Ramos (cell line): ENCODE results near the gene VAV2.
"Not testable (repeated sequence)": the region's sequence is repeated elsewhere in the genome, so short reads cannot be mapped to it uniquely, and the experiment has no call there.

Source experiments
- in situ Hi-C: fragments of 300-500 bp; cut with MboI; formaldehyde crosslinking; loops from one replicate; pipeline ENCODE4 v1.14.3; 2022; ENCODE audit warnings: low sequenced_read_pairs; ENCODE audit not compliant: unreplicated experiment

Gene VAV2

GRCh38 chr9:133750982-133751649 is 241.0 kb downstream of the VAV2 start:
- in situ Hi-C loops = no loop called here

- in situ Hi-C loops = no loop called here
Measured at GRCh38 chr9:133747309-133747708, 244.8 kb downstream of the VAV2 start.

GRCh38 chr9:133744528-133744927 is 247.6 kb downstream of the VAV2 start:
- in situ Hi-C loops = not testable (repeated sequence)

GRCh38 chr9:133742849-133743444 is 249.2 kb downstream of the VAV2 start:
- in situ Hi-C loops = no loop called here

- in situ Hi-C loops = no loop called here
Measured at GRCh38 chr9:133742251-133742650, 249.9 kb downstream of the VAV2 start.

- in situ Hi-C loops = no loop called here
Measured at GRCh38 chr9:133741716-133742115, 250.4 kb downstream of the VAV2 start.

GRCh38 chr9:133740911-133741310 is 251.2 kb downstream of the VAV2 start:
- in situ Hi-C loops = no loop called here

- in situ Hi-C loops = no loop called here
Measured at GRCh38 chr9:133739408-133740280, 252.5 kb downstream of the VAV2 start.

GRCh38 chr9:133738640-133739225 is 253.4 kb downstream of the VAV2 start:
- in situ Hi-C loops = no loop called here

GRCh38 chr9:133737774-133738639 is 254.1 kb downstream of the VAV2 start, which contains the start of gene SARDH:
Gene SARDH (minus strand): TSS chr9:133738352. CDS start chr9:133734173, 4,179 bp downstream.
- in situ Hi-C loops = no loop called here

- in situ Hi-C loops = no loop called here
Measured at GRCh38 chr9:133737071-133737773, 254.9 kb downstream of the VAV2 start.

GRCh38 chr9:133735931-133736330 is 256.2 kb downstream of the VAV2 start:
- in situ Hi-C loops = no loop called here

- in situ Hi-C loops = no loop called here
Measured at GRCh38 chr9:133735415-133735775, 256.7 kb downstream of the VAV2 start.

- in situ Hi-C loops = no loop called here
Measured at GRCh38 chr9:133734590-133735414, 257.3 kb downstream of the VAV2 start.

- in situ Hi-C loops = no loop called here
Measured at GRCh38 chr9:133733796-133734533, 258.2 kb downstream of the VAV2 start.

GRCh38 chr9:133733421-133733795 is 258.7 kb downstream of the VAV2 start:
- in situ Hi-C loops = no loop called here

- in situ Hi-C loops = no loop called here
Measured at GRCh38 chr9:133732639-133733408, 259.3 kb downstream of the VAV2 start.
